Keratinocyte (primary cell): ENCODE measurements around the gene NCLN. TPM values are rescaled to one million over a fixed set of nuclear protein-coding genes. Genes with fewer than 3 reads are reported as not detected.

Experiments
- DNase-seq: peaks from one replicate; pipeline ENCODE4 v3.0.0-alpha.2; 2011; ENCODE audit warnings: low read depth, missing footprints, low spot score
- FAIRE-seq: peaks from 2 replicates; lab custom pipeline; 2011; peaks lifted over from hg19 to GRCh38; lab: Jason Lieb, UNC
- H2AFZ ChIP-seq: 2 replicates; pipeline ENCODE4 v1.6.0; 2012; ENCODE audit warnings: low read length, control low read depth, inconsistent platforms; ENCODE audit not compliant: control insufficient read depth
- H3K27ac ChIP-seq: 2 replicates; pipeline ENCODE4 v1.5.1; 2011; ENCODE audit warnings: low read length; ENCODE audit not compliant: control insufficient read depth, insufficient read depth
- H3K27me3 ChIP-seq: 3 replicates; pipeline ENCODE4 v1.6.0; 2011; ENCODE audit warnings: low read length; ENCODE audit not compliant: control insufficient read depth, insufficient read depth; ENCODE audit errors: extremely low read depth
- H3K36me3 ChIP-seq, 2 experiments: 2 replicates in 1 of 2; 3 replicates in 1 of 2; pipeline ENCODE4 v1.5.1; 2011; ENCODE audit warnings: low read length in 2 of 2, mild to moderate bottlenecking in 1 of 2; ENCODE audit not compliant: control insufficient read depth in 2 of 2, insufficient read depth in 2 of 2; ENCODE audit errors: extremely low read depth in 1 of 2
- H3K4me1 ChIP-seq: 3 replicates; pipeline ENCODE4 v1.5.1; 2011; ENCODE audit warnings: low read length; ENCODE audit not compliant: control insufficient read depth, insufficient read depth; ENCODE audit errors: extremely low read depth
- H3K4me2 ChIP-seq: 3 replicates; pipeline ENCODE4 v1.6.0; 2011; ENCODE audit warnings: low read depth, low read length; ENCODE audit not compliant: control insufficient read depth, insufficient read depth; ENCODE audit errors: extremely low read depth
- H3K4me3 ChIP-seq, 3 experiments: fragments of 200-600 bp in 1 of 3; sonication (generic) in 1 of 3; 2 replicates in 2 of 3; 3 replicates in 1 of 3; pipeline ENCODE4 v1.5.1; 2011 to 2016; ENCODE audit warnings: low read length in 3 of 3, mild to moderate bottlenecking in 3 of 3, control low read depth in 2 of 3, inconsistent platforms in 1 of 3, low read depth in 1 of 3, mixed read lengths in 1 of 3, mixed run types in 1 of 3, moderate library complexity in 1 of 3; ENCODE audit not compliant: control insufficient read depth in 2 of 3, insufficient read depth in 2 of 3; ENCODE audit errors: extremely low read depth in 1 of 3
- H3K79me2 ChIP-seq: 2 replicates; pipeline ENCODE4 v1.6.0; 2012; ENCODE audit warnings: low read length; ENCODE audit not compliant: control insufficient read depth, insufficient read depth
- H3K9ac ChIP-seq: 3 replicates; pipeline ENCODE4 v1.6.0; 2011; ENCODE audit warnings: low read length; ENCODE audit not compliant: control insufficient read depth, insufficient read depth; ENCODE audit errors: extremely low read depth
- H3K9me1 ChIP-seq: 3 replicates; pipeline ENCODE4 v1.6.0; 2011; ENCODE audit warnings: low read length; ENCODE audit not compliant: control insufficient read depth, insufficient read depth; ENCODE audit errors: extremely low read depth
- H3K9me3 ChIP-seq: 2 replicates; pipeline ENCODE4 v1.5.1; 2012; ENCODE audit warnings: low read depth, low read length; ENCODE audit not compliant: control insufficient read depth
- H4K20me1 ChIP-seq: 3 replicates; pipeline ENCODE4 v1.6.0; 2011; ENCODE audit warnings: low read length; ENCODE audit not compliant: control insufficient read depth, insufficient read depth; ENCODE audit errors: extremely low read depth
- CTCF ChIP-seq, 3 experiments: IDR thresholded peaks in 1 of 3; conservative IDR thresholded peaks in 1 of 3; optimal IDR thresholded peaks in 1 of 3; 2 replicates in 2 of 3; 3 replicates in 1 of 3; pipeline versions ENCODE3 to v1.5.1; 2011; ENCODE audit warnings: low read length in 3 of 3, mild to moderate bottlenecking in 3 of 3, moderate library complexity in 2 of 3, control low read depth in 1 of 3, inconsistent platforms in 1 of 3; ENCODE audit not compliant: insufficient read depth in 2 of 3; ENCODE audit errors: extremely low read depth in 1 of 3
- EZH2 ChIP-seq: IDR thresholded peaks from one replicate; pipeline ENCODE4 v1.6.1; 2012; ENCODE audit warnings: inconsistent platforms, mild to moderate bottlenecking, low read length, moderate library complexity
- dilution Hi-C: fragments of 300-500 bp; cut with MboI; formaldehyde crosslinking; loops from one replicate; pipeline ENCODE4 v1.7.0; 2020; ENCODE audit warnings: low sequenced_read_pairs; ENCODE audit not compliant: extremely low pct_ligation_motif_present
- polyA plus RNA-seq, 5 experiments: library from polyadenylated mRNA; depleted of rRNA in 3 of 5; stranded (reverse) in 3 of 5; stranded (forward) in 1 of 5; unstranded in 1 of 5; fragments of >200 nt; gene quantifications; 1 replicate in 1 of 5; 2 replicates in 3 of 5; 3 replicates in 1 of 5; pipeline versions ENCODE4 v1.2.1 to v1.2.3, GENCODE V29; 2011 to 2012; ENCODE audit warnings: missing spikeins in 2 of 5, low read depth in 1 of 5, low replicate concordance in 1 of 5

Gene NCLN
- polyA plus RNA-seq, 1 donor (not counting 4 experiments of a cell fraction or from before 2014, with no cell fraction given): 40.5 TPM

DNA sequence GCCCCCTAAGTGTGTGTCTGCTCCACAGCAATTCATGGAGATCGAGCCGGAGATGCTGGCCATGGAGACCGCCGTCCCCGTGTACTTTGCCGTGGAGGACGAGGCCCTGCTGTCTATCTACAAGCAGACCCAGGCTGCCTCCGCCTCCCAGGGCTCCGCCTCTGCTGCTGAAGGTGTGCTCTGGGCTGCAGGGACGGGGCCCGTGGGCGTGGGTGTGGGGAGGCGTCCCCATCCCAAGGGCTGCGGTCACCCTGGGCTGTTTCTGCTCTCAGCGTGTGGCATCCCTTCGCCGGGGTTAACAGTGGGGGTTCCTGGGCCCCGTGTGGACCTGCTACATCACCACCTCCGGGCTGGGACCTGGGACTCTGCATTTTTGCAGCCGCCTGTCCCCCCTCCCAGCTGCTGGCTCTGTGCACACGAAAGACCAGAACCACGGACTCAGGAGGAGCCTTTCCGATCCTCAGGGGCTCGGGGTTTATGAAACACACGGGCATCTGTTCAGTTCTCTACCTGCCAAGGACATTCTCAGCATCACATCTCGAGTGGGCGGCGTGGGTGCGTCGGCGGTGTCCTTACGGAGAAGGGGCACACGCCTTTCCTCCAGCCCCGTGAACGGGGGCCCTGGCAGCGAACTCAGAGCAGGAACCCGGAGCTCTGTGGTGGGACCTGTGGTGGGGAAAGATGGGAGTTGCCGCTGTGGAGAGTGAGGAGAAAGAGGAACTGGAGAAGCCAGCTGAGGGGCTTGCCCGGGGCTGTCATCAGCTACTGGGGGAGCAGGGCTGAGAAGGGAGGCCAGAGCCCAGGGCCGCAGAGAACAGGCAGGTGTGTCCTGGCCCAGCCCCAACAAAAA is 7.8 kb downstream of the NCLN start:
- Histone ChIP-seq H3K9me1 (no peaks in the 10 kb centered on the region), H2AFZ (no peak overlapping the region), H3K4me3 (no peak overlapping the region), H3K79me2 (peaks cover 52% of the 10 kb centered on the region), H3K27ac (no peak overlapping the region), H4K20me1 (peaks cover 16% of the 10 kb centered on the region), H3K27me3 (no peaks in the 10 kb centered on the region), H3K9me3 (no peaks in the 10 kb centered on the region), H3K9ac (no peak overlapping the region), H3K4me1 (peaks cover 2% of the 10 kb centered on the region), H3K36me3 (peaks cover 10 to 19% of the 10 kb centered on the region in 2 experiments), H3K4me2 (no peak overlapping the region)
- no peak for TF ChIP-seq CTCF (optimal IDR thresholded peaks at IDR 0.05 in 1 of 3, IDR thresholded peaks at IDR 0.05 in 1 of 3, conservative IDR thresholded peaks at IDR 0.05 in 1 of 3; ENCODE audit: extremely low read depth in 1 of 3, insufficient read depth in 2 of 3, low read length in 3 of 3)
- no peak for TF ChIP-seq EZH2
- dilution Hi-C loops: no loop called here
- FAIRE-seq (no peak), DNase-seq (no peak)

DNA sequence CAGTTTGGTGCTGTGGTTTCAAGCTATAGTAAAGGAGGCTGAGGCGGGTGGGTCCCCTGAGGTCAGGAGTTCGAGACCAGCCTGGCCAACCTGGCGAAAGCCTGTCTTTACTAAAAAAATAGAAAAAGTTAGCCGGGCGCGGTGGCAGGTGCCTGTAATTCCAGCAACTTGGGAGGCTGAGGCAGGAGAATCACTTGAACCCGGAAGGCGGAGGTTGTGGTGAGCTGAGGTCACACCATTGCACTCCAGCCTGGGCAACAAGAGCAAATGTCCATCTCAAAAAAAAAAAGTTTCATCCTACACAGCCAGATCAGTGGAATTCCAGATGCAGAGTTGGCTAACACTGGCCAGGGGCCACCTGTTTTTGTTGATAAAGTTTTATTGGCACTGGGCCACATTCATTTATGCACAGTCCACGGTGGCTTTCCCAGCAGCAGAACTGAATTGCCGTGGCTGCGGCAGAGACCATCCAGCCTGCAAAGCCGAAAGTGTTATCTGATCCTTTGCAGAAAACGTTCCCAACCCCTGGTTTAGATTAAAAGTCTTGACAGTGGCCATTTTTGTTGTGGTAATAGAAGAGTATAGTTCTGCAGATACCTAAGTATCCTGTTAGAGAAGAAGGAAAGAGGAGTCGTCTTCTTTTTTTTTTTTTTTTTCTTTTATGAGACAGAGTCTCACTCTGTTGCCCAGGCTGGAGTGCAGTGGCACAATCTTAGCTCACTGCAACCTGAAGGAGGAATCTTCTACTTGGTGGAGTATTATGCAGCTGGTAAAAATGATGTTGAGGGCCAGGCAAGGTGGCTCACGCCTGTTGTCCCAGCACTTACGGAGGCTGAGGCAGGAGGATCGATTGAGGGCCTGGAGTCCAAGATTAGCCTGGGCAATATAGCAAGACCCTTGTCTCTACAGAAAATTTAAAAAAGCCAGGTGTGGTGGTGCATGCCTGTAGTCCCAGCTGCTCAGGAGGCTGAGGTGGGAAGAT is 8.7 kb downstream of the NCLN start:
- DNase-seq (no peak), FAIRE-seq (no peak)
- Histone ChIP-seq H2AFZ (no peak overlapping the region), H3K36me3 (peaks cover 10 to 19% of the 10 kb centered on the region in 2 experiments), H3K9me3 (no peaks in the 10 kb centered on the region), H3K4me2 (no peak overlapping the region), H4K20me1 (peaks cover 10% of the 10 kb centered on the region), H3K4me3 (no peak overlapping the region), H3K27me3 (no peaks in the 10 kb centered on the region), H3K9ac (no peak overlapping the region), H3K4me1 (no peaks in the 10 kb centered on the region), H3K27ac (no peak overlapping the region), H3K79me2 (peaks cover 42% of the 10 kb centered on the region), H3K9me1 (no peaks in the 10 kb centered on the region)
- no peak for TF ChIP-seq CTCF (optimal IDR thresholded peaks at IDR 0.05 in 1 of 3, IDR thresholded peaks at IDR 0.05 in 1 of 3, conservative IDR thresholded peaks at IDR 0.05 in 1 of 3; ENCODE audit: extremely low read depth in 1 of 3, insufficient read depth in 2 of 3, low read length in 3 of 3)
- no peak for TF ChIP-seq EZH2
- dilution Hi-C loops: no loop called here
